ENCODE data around the gene FAM234B. TPM values are rescaled to one million over a fixed set of nuclear protein-coding genes. Genes with fewer than 3 reads are reported as not detected.

FAM234B gene
- total RNA-seq, 1 donor from 2014 or later: 7.9 TPM

DNA sequence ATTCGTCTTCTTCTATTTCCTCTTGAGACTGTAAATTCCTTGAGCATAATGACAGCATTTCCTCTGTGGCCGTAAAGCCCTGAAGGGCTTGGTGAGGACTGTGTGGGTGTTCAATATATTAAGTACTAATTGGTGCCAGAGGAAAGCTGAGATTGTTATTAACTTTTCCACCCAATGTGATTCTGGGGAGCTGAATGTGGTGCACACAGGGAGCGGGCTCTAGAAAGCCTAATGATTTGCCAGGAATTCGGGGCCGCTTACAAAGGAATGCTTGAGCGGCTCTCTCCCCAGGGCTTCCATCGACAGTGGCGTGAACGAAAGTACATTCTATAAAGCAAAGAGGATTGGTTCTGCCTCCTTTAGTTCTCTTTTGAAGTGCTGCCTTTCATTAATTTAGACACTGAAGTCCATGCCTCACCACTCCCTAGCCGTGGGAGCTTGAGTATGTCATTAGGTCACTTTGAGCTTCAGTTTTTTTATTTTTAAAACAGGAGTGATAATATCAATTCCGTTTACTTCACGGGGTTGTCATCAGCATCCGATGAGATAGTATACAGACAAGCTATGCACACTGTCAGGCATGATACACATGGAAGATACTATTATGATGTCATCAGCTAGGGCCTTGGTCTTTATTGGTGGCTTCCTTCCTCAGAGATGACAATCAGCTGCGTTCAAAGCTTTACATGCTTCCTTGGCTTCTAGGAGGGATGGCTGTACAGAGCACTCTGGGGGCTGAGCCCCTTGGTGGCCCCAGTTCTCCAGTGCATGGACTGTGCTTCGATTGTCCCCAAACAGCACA is 70.3 kb downstream of the FAM234B start:
- peak; percentile 43 for DNase-seq (ENCODE audit: low spot score)

DNA sequence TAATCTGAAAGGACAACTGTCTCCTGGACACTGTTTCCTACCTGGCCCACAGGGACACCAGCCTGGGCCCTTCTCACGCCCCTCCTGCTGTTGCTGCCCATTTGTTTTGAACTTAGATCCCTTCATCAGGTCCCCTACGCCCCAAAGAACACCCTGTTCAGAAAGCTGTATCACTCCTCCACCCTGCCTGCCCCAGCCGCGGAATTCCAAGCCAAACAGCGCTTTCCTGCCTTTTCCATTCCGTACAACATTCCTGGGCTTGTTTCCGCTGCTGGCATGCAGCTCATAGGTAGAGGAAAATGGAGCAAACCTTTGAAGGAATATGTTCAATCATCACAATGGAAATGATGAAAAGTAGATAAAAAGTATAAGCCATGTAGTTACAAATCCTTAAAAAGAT is 72.1 kb downstream of the FAM234B start:
- peak; percentile 40 for DNase-seq (ENCODE audit: low spot score)

DNA sequence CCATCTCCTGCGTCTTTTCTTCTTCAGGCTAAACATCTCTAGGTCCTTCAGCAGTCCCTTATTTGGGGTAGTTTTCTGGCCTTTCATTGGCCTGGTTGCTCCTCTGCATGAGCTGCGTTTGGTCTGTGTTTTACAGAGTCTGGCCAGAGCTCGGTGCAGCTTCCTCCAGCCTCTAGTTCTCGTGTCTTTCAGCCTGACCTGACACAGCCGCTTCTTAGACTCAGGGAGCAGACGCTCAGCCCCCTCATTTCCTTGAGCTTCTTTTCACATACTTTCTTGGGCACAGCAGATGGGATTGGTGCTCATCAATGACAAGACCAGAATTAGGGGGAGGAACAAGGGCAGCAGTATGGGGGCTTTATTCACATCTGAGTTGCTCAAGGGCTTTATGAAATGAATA is 72.8 kb downstream of the FAM234B start:
- no peak for DNase-seq (ENCODE audit: low spot score)

DNA sequence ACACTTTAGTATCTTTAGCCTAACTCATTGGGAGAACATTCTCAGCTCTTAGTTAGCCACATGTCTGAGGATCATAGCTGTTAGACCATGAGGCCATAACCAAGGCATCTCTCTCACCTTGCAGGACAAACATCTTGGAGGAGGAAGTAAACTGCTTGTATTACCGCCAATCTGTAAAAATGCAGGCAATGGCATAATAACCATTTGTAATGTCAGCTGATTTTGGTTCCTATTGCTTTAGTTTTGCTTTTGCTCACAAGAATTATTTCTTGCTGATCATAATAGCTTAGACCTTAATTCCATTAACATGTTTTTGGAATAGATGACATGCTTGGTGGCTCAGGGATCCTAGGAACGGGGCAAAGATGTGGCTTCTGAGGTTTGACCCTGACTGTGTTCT is 75.6 kb downstream of the FAM234B start:
- DNase-seq (ENCODE audit: low spot score): no peak

DNA sequence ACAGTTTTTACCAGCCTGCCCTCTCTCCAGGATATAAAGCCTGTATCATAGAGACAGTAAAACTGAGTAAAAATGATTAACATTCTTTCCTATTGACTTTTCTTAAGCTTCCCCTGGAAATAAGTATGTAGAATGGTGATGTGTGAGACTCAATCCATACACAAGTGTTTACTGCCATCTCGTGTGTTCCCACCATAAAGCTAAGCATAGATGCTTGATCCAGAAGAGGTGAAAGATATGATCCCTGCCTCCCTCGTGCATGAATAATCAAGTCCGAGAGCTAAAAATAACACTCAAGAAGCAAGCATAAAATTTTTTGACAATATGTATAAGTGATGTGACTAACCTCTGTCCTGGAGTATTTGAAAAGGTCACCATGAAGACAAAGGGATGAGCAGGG is 76.2 kb downstream of the FAM234B start:
- DNase-seq (ENCODE audit: low spot score): no peak

DNA sequence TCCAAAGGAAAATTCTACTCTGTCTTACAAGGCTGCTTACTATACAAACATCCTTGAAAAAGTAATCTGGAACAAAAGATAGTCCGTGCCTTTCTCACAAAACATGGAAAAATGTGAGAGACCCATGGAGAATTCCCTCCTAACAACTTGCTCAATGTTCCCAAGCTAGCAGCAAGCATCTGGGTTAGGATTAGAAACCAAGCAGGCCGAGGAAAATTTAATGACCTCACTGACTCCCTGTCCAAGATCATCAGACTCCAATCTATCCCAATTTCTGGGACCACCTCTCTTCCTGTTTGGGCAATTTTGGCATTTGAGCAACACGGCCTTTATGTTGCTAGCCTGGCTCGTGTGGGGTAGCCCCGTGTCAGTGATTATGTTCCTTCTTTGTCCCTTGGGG is 77.4 kb downstream of the FAM234B start:
- DNase-seq (ENCODE audit: low spot score): no peak

DNA sequence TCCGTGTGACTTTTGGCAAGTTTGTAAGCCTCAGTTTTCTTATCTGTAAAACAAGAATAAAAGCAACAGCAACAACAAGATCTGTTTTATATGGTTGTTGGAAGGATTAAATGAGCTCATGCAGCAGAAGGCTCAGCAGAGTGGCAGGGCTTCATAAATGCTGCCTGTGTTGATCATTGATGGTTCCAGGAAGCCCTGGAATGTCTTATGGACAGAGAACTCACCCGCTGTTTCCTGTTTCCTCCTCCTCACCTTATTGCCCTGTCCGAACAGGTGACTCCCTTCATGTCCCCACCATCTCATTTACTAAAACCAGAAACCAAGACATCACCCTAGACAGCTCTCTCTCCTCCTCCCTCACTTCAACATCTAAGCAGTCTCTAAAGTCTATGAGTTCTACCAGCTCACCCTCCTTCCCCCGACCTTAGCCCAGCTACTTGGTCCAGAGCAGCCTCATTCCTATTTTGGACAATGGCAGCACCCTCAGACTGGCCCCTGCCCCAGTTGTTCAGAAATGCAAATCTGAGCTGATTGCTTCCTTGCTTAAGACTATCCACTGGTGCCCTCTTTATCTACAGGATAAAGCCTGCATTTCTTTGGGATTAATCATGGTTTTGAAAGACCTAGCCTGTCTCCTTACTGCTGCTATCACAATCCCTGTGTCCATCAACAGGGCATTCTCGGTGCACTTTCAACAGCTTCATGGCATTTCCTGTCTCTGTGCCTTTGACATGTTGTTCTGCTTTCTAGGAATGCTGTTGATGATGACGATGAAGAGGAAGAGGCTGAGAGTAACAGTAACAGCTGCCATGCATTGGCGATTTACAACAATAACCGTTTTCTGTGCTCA is 80.7 kb downstream of the FAM234B start:
- peak; percentile 63 for DNase-seq (ENCODE audit: low spot score)

DNA sequence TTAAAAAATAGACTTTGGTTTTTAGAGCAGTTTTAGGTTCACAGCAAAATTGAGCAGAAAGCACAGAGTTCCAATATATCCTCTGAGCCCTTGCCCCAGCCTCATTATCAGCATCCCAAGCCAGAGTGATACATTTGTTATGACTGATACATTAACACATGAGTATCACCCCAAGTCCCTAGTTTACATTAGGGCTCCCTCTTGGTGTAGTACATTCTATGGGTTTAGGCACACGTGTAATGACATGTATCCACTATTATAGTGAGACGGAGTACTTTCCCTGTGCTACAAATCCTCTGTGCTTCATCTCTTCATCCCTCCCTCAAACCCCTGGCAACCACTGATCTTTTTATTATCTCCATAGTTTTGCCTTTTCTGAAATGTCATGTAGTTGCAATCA is 81.8 kb downstream of the FAM234B start:
- DNase-seq (ENCODE audit: low spot score): no peak

DNA sequence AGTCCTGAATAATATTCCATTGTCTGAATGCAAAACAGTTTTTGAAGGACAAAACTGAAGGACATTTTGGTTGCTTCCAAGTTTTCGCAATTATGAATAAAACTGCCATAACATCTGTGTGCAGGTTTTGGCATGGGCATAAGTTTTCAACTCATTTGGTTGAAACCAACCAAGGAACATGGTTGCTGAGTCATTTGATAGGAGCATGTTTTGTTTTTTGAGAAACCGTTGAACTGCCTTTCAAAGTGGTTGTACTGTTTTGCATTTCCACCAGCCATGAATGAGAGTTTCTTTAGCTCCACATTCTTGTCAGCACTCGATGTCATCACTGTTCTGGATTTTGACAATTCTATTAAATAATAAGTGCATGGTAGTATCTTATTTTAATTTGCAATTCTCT is 82.3 kb downstream of the FAM234B start:
- no peak for DNase-seq (ENCODE audit: low spot score)

DNA sequence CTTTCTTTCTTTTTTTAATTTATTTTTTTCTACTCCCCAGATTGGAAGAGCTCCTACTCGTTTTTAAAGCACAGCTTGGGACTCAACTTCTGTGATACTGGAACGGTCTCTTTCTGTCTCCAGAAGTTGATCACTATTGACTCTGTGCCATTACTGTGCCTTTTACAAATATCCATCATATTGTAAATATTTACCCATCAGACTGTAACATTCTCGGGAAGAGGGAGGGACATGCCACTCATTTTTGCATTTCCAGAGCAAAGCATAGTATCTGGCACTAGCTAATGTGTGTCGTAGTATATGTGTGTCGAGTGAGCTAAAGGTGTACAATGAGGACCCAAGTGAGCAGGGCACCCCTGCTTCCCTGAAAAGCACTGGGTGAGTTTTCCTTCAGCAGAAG is 83.3 kb downstream of the FAM234B start:
- DNase-seq (ENCODE audit: low spot score): no peak

DNA sequence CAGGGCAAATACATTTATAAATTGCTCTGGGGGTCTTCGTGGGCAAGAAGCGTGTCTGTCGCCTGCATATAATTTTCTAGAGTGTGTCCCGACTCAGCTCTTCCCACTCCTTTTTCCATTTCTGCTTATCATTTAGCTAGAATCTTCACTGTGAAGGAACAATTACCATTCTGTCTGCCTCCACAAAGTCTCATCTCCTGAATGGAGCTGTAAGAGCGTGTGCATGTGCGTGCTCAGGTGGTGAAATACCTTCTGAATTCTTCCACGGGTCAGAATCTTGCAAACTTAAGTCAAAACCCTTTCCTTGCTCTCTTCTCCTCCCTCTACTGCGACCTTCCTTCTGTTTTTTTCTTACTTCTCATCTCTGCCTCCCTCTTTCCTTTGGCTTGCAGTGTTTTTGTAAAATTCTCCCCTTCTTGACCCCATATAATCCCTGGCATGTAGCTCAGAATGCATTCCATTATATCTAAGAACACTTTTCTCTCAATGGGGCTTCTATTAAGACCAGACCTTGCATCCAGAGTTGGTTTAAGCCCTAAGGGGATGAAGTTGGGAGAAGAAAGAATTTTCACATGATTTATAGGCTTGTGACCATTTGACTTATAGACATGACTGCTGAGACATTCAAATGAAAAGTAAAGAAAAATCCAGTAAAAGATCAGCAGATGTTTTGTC is 84.2 kb downstream of the FAM234B start:
- peak; percentile 36 for DNase-seq (ENCODE audit: low spot score)

DNA sequence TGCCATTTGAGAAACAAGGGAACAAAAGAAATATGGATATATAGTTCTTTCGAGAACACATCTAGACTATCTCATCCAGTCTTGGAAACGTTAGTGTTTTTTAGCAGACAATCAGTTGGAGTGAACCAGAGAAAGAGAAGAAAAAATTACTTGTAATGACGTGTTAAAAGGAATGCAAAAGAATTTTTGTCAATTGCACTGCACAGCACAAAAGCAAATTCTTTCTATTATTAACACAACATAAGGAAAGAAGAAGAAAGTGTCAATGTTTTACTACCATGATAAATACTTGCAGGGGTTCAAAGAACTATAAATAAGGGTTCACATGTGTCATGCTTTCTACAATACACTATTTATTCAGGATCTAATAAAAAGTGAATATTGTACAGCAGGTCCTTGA is 86.8 kb downstream of the FAM234B start:
- DNase-seq (ENCODE audit: low spot score): no peak

Other genes starting within 250 kb of the FAM234B start
- 54.9 TPM for gene DDX47, start 231.0 kb upstream of the FAM234B start, total RNA-seq (ENCODE audit: insufficient read depth, low replicate concordance)
- gene GPRC5A, start 152.8 kb upstream of the FAM234B start, total RNA-seq (ENCODE audit: insufficient read depth, low replicate concordance): 42.1 TPM
- gene GPRC5D, start 92.2 kb upstream of the FAM234B start, total RNA-seq (ENCODE audit: insufficient read depth, low replicate concordance): not detected
- 10.4 TPM for gene HEBP1, start 44.1 kb upstream of the FAM234B start, total RNA-seq (ENCODE audit: insufficient read depth, low replicate concordance)
- 1.2 TPM for gene GSG1, start 59.3 kb downstream of the FAM234B start, total RNA-seq (ENCODE audit: insufficient read depth, low replicate concordance)
- gene EMP1, start 152.3 kb downstream of the FAM234B start, total RNA-seq (ENCODE audit: insufficient read depth, low replicate concordance): 81.6 TPM